Loucy (cell line): ENCODE results near the gene SCYL1.
"Not testable (repeated sequence)": the region's sequence is repeated elsewhere in the genome, so short reads cannot be mapped to it uniquely, and the experiment has no call there.

Experiments
- H2AFZ ChIP-seq: fragments of 200-600 bp; sonication (generic); 2 replicates; pipeline ENCODE4 v1.6.0; 2016; ENCODE audit warnings: antibody characterized with exemption, mild to moderate bottlenecking, low read length, moderate library complexity
- H3F3A ChIP-seq: fragments of 200-600 bp; 2 replicates; pipeline ENCODE4 v1.6.0; 2016; ENCODE audit warnings: antibody characterized with exemption, low read depth, mild to moderate bottlenecking
- H3K27me3 ChIP-seq: fragments of 200-600 bp; sonication (generic); 2 replicates; pipeline ENCODE4 v1.6.1; 2014; ENCODE audit warnings: low read length, mild to moderate bottlenecking; ENCODE audit not compliant: insufficient read depth, poor library complexity, severe bottlenecking
- H3K36me3 ChIP-seq: fragments of 200-600 bp; sonication (generic); 2 replicates; pipeline ENCODE4 v1.6.1; 2016; ENCODE audit warnings: low read length; ENCODE audit not compliant: insufficient read depth
- H3K4me1 ChIP-seq: fragments of 200-600 bp; sonication (generic); 2 replicates; pipeline ENCODE4 v1.5.1; 2014; ENCODE audit warnings: low read length, mild to moderate bottlenecking; ENCODE audit not compliant: insufficient read depth, poor library complexity, severe bottlenecking
- H3K4me2 ChIP-seq: fragments of 200-600 bp; sonication (generic); 2 replicates; pipeline ENCODE4 v1.6.0; 2014; ENCODE audit warnings: antibody characterized with exemption, low read length, low read depth, mild to moderate bottlenecking; ENCODE audit not compliant: poor library complexity, severe bottlenecking
- H3K4me3 ChIP-seq: fragments of 200-600 bp; sonication (generic); 2 replicates; pipeline ENCODE4 v1.5.1; 2014; ENCODE audit warnings: low read length, mild to moderate bottlenecking, mixed read lengths; ENCODE audit not compliant: poor library complexity, severe bottlenecking
- H3K79me2 ChIP-seq: fragments of 200-600 bp; sonication (generic); 2 replicates; pipeline ENCODE4 v1.6.1; 2014; ENCODE audit warnings: low read length; ENCODE audit not compliant: insufficient read depth
- H3K9ac ChIP-seq: fragments of 200-600 bp; sonication (generic); 2 replicates; pipeline ENCODE4 v1.6.0; 2014; ENCODE audit warnings: mild to moderate bottlenecking, low read depth, low read length, moderate library complexity; ENCODE audit not compliant: poor library complexity, severe bottlenecking
- H3K9me2 ChIP-seq: fragments of 200-600 bp; sonication (generic); replicated peaks from 2 replicates; pipeline ENCODE4 v1.6.1; 2016; ENCODE audit warnings: low read depth, low read length, mixed read lengths
- H3K9me3 ChIP-seq: fragments of 200-600 bp; sonication (generic); 2 replicates; pipeline ENCODE4 v1.6.1; 2014; ENCODE audit warnings: mild to moderate bottlenecking, antibody characterized with exemption, low read length, low read depth; ENCODE audit not compliant: insufficient read depth
- H4K20me1 ChIP-seq: fragments of 200-600 bp; sonication (generic); 2 replicates; pipeline ENCODE4 v1.6.0; 2014; ENCODE audit warnings: antibody characterized with exemption, low read length, mild to moderate bottlenecking; ENCODE audit not compliant: insufficient read depth, poor library complexity, severe bottlenecking
- CTCF ChIP-seq: fragments of 200-600 bp; sonication (generic); conservative IDR thresholded peaks from 2 replicates; pipeline ENCODE4 v1.5.1; 2014; ENCODE audit warnings: mild to moderate bottlenecking, antibody characterized with exemption, low read length
- EZH2phosphoT487 ChIP-seq: fragments of 200-600 bp; IDR thresholded peaks from 2 replicates; pipeline ENCODE4 v1.6.1; 2018; ENCODE audit warnings: antibody characterized with exemption, mild to moderate bottlenecking, moderate library complexity, borderline replicate concordance

The SCYL1 gene

DNA sequence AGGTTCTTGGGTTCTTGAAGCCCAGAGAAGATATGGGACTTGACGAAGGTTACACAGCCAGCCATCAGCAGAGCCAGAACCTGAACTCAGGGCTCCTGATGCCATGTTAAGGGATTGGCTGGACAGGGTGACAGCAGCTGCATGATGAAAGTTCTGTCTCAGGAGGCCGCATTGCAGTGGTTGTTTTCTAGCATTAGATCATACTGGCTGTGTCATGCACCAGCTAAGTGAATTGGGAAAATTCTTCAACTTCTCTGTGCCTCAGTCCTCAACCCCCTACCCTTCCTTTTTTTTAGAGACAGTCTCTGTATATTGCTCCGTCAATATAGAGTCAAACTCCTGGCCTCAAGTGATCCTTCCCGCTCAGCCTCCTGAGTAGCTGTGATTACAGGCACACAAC is 38.7 kb downstream of the SCYL1 start:
- H3K27me3 ChIP-seq = no peaks in the 10 kb centered on the region
- H3K36me3 ChIP-seq = no peaks in the 10 kb centered on the region
- no peak overlapping the region for H3K4me2 ChIP-seq
- no peaks in the 10 kb centered on the region for H3K9me3 ChIP-seq
- no peak overlapping the region for H2AFZ ChIP-seq
- peaks cover 11% of the 10 kb centered on the region; the same call in 1 of the 2 replicates for H3K79me2 ChIP-seq
- H4K20me1 ChIP-seq = peaks cover under 1% of the 10 kb centered on the region
- no peak overlapping the region for H3K4me3 ChIP-seq
- TF ChIP-seq CTCF (no peak), EZH2phosphoT487 (no peak)
- no peaks in the 10 kb centered on the region for H3K9me2 ChIP-seq
- H3K9ac ChIP-seq = no peak overlapping the region
- H3K4me1 ChIP-seq = peaks cover 18% of the 10 kb centered on the region
- no peaks in the 10 kb centered on the region for H3F3A ChIP-seq

GRCh38 chr11:65564879-65565559 is 40.1 kb downstream of the SCYL1 start:
- H3K4me1 ChIP-seq = peaks cover 29% of the 10 kb centered on the region
- not testable (repeated sequence) for H3K36me3 ChIP-seq, H2AFZ ChIP-seq, H3K9me2 ChIP-seq, H3F3A ChIP-seq, H4K20me1 ChIP-seq, H3K27me3 ChIP-seq, H3K9me3 ChIP-seq
- H3K4me2 ChIP-seq = peak overlapping the region; percentile 58
- H3K79me2 ChIP-seq = peaks cover 18% of the 10 kb centered on the region
- H3K9ac ChIP-seq = peak overlapping the region; percentile 4
- H3K4me3 ChIP-seq = peak overlapping the region; percentile 20

DNA sequence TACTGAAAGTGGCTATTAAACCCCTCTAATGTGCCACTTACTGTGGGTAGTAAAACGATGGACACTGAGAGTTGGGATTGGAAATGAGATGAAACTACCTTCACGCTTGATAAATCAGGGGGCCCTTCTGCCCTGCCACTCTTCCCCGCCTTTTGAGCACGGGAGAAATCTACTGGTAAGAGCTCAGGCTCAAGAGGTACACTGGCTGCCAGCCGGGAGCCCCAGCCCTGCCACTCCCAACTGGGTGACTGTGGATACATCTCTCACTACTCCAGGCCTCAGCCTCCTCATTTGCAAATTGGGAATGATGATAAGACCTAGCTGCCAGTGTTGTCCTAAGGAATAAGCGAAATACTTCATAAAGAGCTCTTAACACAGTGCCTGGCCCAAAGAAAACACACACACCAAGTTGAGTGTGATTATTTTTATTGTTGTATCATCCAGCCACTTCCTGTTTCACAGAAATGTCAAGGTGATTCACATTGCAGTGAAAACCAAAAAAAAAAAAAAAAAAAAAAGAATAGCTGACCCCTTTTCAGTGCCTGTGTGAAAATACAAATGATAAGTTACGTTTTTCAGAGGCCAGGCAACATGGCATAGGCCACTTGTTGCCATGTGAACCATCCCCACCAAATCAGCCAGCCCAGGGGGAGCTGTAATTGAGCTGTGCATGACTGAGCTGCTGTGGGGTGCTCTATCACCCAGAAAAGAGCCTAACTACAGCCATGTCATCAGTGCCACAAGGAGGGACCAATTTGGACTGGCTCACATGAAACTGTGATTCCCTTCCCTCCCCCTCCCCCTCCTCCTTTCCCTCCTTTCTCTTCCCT is 41.0 kb downstream of the SCYL1 start:
- Histone ChIP-seq H3K4me3 (peak overlapping the region; percentile 20), H3K9me3 (no peaks in the 10 kb centered on the region), H2AFZ (no peak overlapping the region), H3F3A (peaks cover 5% of the 10 kb centered on the region; the same call in 1 of the 2 replicates), H3K9me2 (no peaks in the 10 kb centered on the region), H3K9ac (peak overlapping the region; percentile 4), H4K20me1 (peaks cover 8% of the 10 kb centered on the region), H3K36me3 (no peaks in the 10 kb centered on the region), H3K4me1 (peaks cover 32% of the 10 kb centered on the region), H3K4me2 (peak overlapping the region; percentile 58), H3K79me2 (peaks cover 24% of the 10 kb centered on the region), H3K27me3 (no peaks in the 10 kb centered on the region)
- TF ChIP-seq CTCF (no peak), EZH2phosphoT487 (no peak)
